GM21737 (cell line): ENCODE data around the gene CYP19A1.
"Not testable (repeated sequence)": the region's sequence is repeated elsewhere in the genome, so short reads cannot be mapped to it uniquely, and the experiment has no call there.

Experiments used
- ATAC-seq: cut with Tn5 transposase; IDR thresholded peaks from one replicate; pipeline ENCODE4 v1.9.1; 2021; ENCODE audit warnings: mild to moderate bottlenecking, moderate library complexity; ENCODE audit not compliant: unreplicated experiment

The CYP19A1 gene

DNA sequence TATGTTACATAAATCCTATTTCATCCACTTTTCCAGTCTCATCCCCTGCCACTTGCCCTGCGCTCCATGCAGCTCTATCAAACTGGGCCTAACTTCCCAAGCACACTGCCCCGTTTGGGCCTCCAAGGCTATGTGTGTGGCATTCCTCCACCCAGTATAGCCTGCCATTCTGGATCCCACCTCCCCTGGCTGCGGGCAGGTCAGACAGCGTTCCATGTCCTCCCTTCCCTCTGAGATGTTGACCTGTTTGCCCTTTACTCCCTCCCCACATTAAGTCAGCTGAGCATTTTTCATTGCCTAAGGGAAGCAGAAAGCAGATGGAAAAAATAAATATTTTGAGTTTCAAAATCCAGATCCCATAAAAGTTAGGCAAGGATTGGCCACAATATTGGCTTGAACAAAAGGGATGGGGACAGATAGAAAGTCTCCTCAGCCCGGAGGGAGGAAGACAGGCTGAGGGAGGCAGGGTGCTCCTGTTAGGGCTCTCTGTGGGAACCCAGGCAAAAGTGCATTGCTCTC is 73.3 kb downstream of the CYP19A1 start:
- no peak for ATAC-seq

DNA sequence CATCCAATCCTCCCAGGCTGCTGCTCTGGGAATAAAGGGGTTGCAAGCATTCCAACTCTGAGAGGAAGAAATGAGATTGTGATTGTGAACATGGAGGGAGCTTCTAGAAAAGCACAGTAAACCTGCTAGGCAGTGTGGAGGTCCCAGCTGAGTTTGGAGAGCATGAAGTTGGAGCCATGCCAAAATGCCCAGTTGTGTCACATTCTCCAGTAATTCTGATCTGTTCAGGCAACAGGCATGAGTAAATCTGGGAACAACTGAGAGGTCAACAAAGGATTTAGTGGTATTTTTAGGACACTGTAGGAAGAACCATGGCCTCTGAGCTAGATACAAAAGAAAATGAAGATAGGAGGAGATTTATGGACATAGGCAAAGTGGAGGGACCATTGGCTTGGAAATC is 74.7 kb downstream of the CYP19A1 start:
- ATAC-seq, result no peak

- ATAC-seq, result no peak
Observed at GRCh38 chr15:51263116-51263515, 75.3 kb downstream of the CYP19A1 start.

- no peak for ATAC-seq
Observed at GRCh38 chr15:51262463-51262862, 75.9 kb downstream of the CYP19A1 start.

DNA sequence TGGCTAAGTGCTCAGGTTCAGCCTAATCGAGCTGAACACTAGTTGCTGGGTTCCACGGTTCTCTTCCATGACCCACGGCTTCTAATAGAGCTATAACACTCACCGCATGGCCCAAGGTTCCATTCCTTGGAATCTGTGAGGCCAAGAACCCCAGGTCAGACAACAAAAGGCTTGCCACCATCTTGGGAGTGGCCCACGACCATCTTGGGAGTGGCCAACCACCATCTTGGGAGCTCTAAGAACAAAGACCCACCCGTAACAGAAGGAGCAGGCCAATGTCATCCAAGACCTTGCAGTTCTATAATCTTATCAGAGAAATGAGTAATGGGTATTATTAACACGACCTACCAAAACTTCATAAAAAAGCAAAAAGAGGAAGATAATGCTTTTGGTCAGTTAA is 77.3 kb downstream of the CYP19A1 start:
- ATAC-seq, result not testable (repeated sequence)

- no peak for ATAC-seq
Observed at GRCh38 chr15:51260202-51260601, 78.2 kb downstream of the CYP19A1 start.

DNA sequence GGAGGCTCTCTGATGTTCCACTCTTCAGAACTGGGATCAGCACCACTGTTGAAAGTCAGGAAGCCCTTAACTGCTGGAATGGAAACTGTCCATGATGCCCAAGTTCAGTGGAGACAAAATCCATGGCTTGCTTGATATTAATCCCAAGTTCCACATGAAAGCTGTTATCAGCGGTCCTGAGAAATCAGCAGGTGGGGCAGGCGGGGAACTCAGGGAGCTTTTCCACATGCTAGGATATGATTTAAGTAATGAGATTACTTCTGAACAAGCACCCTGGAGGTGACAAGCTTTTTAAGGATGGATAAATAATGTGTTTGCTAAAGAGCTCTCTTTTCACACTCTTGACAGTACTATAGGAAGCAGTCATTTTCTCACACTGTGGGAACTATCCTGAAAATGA is 82.9 kb downstream of the CYP19A1 start:
- no peak for ATAC-seq

DNA sequence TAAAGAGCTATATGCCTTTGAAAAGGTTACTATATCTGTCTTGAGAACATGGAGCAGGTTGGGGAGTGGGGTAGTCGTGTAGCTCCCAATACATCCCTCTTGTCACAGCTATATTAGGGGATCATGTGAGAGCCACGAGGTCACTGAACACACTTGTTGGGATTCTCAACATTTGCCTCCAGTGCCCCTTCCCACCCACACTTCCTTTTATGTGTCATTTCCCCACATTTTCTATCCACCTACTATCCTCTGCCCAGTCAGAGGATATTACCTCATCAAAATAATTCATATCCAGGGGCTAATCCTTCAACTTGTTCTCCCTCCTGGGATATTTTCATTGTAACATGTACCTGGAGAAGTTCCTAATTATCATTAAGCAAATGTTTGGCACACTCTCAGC is 85.0 kb downstream of the CYP19A1 start:
- no peak for ATAC-seq

- ATAC-seq, result no peak
Observed at GRCh38 chr15:51252671-51253070, 85.7 kb downstream of the CYP19A1 start.

GRCh38 chr15:51251556-51251955 is 86.8 kb downstream of the CYP19A1 start:
- no peak for ATAC-seq

DNA sequence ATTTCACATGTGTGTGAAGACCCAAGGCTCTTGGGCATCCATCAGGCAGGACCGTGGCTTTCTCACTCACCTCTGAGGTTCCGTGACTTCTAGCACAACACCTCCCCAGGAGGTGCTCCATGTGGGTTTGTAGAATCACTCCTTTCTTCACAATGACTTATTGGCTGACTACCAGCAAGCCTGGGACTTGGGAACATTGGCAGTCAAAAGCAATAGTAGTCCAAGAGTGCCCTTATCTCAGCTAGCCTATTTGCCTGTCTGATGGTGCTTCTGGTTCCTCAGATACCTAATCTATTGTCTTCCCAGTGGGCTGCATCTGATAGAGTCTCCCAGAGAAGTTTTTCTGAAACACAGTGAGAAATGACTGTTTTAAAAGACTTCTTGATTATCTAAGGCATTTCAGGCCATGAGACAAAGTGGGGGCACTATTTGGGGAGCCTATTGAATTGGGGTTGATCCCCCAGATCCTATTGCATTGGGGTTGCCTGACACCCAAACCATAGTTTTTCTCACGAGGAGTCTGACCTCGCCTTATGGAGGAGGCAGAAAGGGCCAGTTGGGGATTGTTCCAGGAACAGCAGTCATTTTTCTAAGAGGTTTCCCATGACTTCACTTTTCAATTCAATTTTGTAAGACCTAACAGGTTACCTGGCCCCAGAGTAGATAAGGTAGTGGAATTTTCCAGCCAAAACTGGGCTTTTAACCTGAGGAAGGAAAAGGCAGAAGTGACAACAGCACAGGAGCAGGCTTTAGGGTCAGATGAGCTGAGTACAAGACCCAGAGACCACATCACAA is 88.0 kb downstream of the CYP19A1 start:
- no peak for ATAC-seq

- no peak for ATAC-seq
Observed at GRCh38 chr15:51245628-51246027, 92.8 kb downstream of the CYP19A1 start.

- ATAC-seq, result no peak
Observed at GRCh38 chr15:51244423-51244869, 94.0 kb downstream of the CYP19A1 start.

DNA sequence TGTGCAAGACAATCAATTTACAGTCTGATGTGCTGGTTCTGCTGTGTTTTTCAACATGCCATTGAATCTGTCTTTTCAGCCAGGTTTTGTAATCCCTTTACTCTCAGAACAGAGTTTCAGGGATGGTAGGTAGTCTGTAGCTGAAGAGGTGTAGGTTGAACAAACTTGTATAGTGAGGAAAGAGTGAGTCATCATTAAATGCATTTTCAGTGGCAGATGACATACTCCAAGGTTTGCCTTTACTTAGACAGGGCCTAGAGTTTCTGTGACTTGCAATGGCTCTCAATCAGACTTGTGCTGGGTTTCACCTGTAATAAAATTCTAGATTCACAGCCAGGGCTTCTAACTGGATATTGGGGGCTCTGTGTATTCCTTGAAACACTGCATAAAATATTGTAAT is 94.6 kb downstream of the CYP19A1 start:
- no peak for ATAC-seq

GRCh38 chr15:51240066-51240465 is 98.3 kb downstream of the CYP19A1 start:
- ATAC-seq, result no peak

DNA sequence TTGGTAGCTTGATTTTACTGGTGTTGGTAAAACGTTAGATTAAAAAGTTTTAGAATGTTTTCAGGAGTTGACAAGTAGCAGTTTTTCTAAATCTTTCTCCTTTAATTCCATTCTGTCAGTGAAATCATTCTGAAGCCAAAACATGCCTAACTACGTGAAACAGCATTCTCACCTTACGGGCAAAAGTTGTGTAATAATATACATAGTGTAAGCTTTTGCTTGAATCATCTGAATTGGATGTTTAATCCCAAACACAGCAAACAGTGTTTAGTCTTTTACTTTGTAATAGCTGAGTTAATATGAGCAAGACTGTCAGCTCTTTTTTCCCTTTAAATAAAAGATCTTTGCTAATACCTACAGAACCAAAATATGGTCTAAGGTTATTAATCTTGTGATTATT is 100.6 kb downstream of the CYP19A1 start:
- no peak for ATAC-seq

DNA sequence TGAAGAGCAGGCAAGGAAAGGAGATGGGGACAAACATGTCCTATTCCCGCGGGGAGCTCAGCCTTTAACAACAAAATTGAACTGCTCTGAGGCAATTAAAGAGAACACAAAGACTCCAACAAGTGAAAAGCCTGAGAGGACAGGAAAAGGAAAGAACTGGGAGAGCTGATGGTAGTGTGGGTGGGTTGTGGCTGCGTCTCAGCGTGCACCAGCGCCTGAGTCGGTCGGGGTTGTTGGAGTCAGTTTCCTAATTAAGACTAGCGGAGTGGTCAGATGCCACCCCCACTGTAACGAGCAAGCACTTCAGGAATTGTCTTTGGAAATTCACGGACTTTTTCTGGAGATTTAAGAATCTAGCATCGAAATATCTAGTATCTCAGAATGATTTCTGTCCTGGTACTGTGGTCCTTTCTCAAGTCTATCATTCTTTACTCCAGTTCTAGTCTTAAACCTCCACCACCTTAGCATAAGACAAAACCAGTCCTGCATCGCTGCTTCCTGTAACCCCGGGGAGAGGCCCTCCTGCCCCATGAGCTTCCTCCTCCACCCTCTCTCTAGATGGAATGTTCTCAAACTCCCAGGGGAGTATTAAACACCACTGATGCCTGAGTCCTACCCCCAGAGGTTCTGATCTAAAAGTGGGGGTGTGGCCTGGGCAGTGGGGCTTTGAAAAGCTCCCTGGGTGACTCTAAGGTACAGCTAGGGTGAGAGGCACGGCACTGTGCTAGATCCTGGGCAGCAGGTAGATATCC is 104.0 kb downstream of the CYP19A1 start:
- ATAC-seq, result no peak

DNA sequence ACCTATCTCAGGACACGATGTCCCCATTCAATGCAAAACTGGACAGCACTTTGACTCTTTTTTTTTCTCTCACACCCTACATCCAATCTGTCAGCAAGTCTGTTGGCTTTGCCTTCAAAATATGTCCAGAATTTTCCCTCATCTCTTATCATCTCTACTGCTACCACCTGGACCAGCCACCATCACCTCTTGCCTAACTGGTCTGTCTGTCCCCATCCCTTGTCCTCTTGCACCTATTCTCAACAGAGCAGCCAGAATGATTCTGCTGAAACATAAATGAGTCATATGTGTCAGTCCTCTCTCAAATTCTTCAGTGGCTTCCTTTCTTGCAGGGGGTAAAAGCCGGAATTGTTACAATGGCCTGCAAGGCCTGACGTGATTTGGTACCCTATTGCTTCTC is 105.8 kb downstream of the CYP19A1 start:
- no peak for ATAC-seq

DNA sequence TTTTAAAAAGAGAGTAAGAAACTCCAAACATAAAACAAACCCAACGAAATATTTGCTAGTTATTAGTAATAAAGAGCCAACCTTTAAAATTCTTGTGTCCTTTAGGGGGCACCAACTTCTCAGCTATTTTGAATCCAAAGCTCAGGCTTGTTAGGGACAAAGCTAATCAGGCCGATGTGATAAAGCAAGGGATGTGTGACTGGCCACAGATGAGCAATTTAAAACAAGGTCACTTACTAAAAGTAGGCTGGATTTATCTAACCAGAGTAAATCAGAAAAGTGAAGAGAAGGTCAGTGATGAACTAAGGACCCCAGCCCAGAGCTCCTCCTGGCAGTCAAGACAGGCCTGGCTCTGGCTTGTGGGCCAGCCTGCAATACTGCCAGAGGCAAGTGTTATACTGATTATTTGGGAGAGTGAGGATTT is 108.5 kb downstream of the CYP19A1 start:
- no peak for ATAC-seq

DNA sequence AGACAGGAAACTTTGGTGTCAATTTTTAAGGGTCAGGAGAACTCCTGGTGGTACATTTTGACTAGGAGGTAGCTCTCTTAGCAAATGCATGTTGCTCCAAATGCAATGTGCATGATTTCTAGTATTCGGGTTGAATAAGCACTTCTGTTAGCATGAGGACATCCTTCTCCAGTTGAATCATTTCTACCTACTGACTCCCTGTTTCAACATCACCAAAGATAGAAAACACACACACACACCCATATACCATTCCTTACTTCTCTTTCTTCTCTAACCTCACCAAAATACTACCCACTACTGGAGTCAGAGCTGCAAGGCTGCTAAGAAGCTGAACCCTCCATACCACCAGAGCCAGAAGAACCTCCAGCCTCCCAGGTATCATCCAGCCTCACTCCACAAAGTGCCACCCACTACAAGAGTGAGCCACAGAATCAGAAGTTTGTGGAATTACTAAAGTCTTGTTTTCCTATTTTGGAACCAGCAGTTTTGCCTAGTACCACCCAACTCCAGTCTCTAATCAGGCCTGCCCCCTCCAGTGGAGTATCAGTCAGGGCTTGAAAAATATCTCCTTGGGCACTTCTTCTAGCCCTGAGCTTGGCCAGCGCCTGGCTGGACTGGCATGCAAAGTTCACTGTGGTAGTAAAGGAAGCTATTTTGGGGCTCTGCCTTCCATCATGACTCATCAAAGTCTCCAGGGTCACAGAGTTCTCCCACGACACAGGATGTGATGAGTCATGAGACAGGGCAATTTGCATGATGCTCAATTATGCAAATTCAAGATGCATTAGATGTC is 110.3 kb downstream of the CYP19A1 start:
- ATAC-seq, result peak; percentile 89

DNA sequence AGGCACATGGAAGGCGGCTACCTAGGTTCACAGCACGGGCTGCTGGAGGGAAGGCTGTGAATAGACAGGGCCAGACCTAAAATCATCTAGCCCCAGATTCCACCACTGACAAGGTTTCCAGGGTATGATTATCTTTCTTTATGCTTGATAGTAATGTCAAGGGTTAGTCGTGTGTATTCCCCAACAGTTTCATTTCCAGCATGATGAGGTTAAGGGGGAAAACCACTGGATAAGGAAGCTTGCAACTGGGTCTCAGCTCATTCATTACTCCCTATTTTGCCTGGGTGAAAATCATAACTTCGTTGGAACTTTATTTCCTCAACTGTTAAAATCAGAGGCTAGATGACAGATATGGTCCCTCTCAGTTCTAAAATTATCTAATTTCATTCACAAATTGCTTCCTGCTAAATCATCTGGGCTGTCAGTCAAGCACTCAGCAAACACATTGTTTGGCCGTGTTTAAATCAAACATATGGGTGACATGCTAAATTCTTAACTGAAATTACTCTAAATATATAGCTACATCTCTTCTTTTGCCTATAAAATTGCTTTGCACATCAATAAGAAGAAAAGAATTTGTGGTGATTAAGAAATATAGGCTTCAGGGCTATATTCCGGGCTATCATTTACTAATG is 111.7 kb downstream of the CYP19A1 start:
- no peak for ATAC-seq
